HL-60 (cell line): ENCODE results near the gene BIRC3.

Experiments
- DNase-seq, 2 experiments: peaks; one replicate each; pipeline ENCODE4 v3.0.0-alpha.2; 2010 to 2020; ENCODE audit warnings: low read depth in 1 of 2, low spot score in 1 of 2
- H3K27ac ChIP-seq: fragments of 250-450 bp; sonication (Bioruptor Pico); replicated peaks from 2 replicates; pipeline ENCODE4 v1.5.1; 2020; ENCODE audit warnings: mild to moderate bottlenecking, moderate library complexity
- H3K27me3 ChIP-seq: fragments of 250-450 bp; sonication (Bioruptor Pico); 2 replicates; pipeline ENCODE4 v1.5.1; 2021; ENCODE audit warnings: mild to moderate bottlenecking, moderate library complexity; ENCODE audit not compliant: insufficient read depth, poor library complexity, severe bottlenecking
- H3K4me3 ChIP-seq: replicated peaks from 2 replicates; pipeline ENCODE4 v1.5.1; 2011; ENCODE audit warnings: mild to moderate bottlenecking, control low read depth, low read length; ENCODE audit not compliant: insufficient read depth
- GABPA ChIP-seq: IDR thresholded peaks from 2 replicates; pipeline ENCODE4 v1.6.1; 2012; ENCODE audit warnings: low read depth
- POLR2AphosphoS5 ChIP-seq: IDR thresholded peaks from 2 replicates; pipeline ENCODE4 v1.6.1; 2012; ENCODE audit warnings: low read depth
- SPI1 ChIP-seq: IDR thresholded peaks from 2 replicates; pipeline ENCODE4 v1.6.1; 2012; ENCODE audit warnings: low read depth, mild to moderate bottlenecking, borderline replicate concordance
- TF ChIP-seq, protein P1 (sequence below): IDR thresholded peaks from 2 replicates; pipeline ENCODE4 v1.6.1; 2012; ENCODE audit warnings: low read depth; ENCODE audit not compliant: insufficient replicate concordance
- TF ChIP-seq, protein P2 (sequence below): IDR thresholded peaks from one replicate; pipeline ENCODE4 v1.5.1; 2011; ENCODE audit warnings: low read length, control low read depth, inconsistent platforms; ENCODE audit not compliant: insufficient read depth

The BIRC3 gene

DNA sequence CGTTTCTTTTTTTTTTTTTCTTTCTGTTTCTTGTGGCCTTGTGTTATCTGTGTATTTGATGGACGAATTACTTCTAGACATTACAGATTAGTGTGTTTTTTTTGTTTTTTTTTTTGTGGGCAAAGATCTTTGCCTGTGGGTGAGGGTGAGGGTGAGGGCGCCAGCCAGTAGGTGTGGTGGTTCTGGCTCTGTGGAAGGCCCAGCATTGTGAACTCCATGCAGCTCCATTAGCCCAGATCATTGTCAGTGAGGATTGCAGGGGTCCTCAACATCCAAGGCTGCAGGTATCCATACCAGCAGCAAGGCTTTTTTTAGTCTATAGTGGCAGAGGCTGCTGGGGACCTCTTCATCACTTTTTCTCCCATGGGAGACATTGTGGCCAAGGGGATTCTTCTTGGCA, 43.4 kb downstream of the BIRC3 start:
- H3K4me3 ChIP-seq = no peak overlapping the region
- TF ChIP-seq, protein P1, sequence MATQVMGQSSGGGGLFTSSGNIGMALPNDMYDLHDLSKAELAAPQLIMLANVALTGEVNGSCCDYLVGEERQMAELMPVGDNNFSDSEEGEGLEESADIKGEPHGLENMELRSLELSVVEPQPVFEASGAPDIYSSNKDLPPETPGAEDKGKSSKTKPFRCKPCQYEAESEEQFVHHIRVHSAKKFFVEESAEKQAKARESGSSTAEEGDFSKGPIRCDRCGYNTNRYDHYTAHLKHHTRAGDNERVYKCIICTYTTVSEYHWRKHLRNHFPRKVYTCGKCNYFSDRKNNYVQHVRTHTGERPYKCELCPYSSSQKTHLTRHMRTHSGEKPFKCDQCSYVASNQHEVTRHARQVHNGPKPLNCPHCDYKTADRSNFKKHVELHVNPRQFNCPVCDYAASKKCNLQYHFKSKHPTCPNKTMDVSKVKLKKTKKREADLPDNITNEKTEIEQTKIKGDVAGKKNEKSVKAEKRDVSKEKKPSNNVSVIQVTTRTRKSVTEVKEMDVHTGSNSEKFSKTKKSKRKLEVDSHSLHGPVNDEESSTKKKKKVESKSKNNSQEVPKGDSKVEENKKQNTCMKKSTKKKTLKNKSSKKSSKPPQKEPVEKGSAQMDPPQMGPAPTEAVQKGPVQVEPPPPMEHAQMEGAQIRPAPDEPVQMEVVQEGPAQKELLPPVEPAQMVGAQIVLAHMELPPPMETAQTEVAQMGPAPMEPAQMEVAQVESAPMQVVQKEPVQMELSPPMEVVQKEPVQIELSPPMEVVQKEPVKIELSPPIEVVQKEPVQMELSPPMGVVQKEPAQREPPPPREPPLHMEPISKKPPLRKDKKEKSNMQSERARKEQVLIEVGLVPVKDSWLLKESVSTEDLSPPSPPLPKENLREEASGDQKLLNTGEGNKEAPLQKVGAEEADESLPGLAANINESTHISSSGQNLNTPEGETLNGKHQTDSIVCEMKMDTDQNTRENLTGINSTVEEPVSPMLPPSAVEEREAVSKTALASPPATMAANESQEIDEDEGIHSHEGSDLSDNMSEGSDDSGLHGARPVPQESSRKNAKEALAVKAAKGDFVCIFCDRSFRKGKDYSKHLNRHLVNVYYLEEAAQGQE = no peak
- TF ChIP-seq, protein P2, sequence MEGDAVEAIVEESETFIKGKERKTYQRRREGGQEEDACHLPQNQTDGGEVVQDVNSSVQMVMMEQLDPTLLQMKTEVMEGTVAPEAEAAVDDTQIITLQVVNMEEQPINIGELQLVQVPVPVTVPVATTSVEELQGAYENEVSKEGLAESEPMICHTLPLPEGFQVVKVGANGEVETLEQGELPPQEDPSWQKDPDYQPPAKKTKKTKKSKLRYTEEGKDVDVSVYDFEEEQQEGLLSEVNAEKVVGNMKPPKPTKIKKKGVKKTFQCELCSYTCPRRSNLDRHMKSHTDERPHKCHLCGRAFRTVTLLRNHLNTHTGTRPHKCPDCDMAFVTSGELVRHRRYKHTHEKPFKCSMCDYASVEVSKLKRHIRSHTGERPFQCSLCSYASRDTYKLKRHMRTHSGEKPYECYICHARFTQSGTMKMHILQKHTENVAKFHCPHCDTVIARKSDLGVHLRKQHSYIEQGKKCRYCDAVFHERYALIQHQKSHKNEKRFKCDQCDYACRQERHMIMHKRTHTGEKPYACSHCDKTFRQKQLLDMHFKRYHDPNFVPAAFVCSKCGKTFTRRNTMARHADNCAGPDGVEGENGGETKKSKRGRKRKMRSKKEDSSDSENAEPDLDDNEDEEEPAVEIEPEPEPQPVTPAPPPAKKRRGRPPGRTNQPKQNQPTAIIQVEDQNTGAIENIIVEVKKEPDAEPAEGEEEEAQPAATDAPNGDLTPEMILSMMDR = no peak
- TF ChIP-seq GABPA = no peak
- no peak for TF ChIP-seq SPI1
- no peak for TF ChIP-seq POLR2AphosphoS5
- no peak overlapping the region for H3K27ac ChIP-seq
- no peak for DNase-seq
- no peaks in the 10 kb centered on the region for H3K27me3 ChIP-seq

DNA sequence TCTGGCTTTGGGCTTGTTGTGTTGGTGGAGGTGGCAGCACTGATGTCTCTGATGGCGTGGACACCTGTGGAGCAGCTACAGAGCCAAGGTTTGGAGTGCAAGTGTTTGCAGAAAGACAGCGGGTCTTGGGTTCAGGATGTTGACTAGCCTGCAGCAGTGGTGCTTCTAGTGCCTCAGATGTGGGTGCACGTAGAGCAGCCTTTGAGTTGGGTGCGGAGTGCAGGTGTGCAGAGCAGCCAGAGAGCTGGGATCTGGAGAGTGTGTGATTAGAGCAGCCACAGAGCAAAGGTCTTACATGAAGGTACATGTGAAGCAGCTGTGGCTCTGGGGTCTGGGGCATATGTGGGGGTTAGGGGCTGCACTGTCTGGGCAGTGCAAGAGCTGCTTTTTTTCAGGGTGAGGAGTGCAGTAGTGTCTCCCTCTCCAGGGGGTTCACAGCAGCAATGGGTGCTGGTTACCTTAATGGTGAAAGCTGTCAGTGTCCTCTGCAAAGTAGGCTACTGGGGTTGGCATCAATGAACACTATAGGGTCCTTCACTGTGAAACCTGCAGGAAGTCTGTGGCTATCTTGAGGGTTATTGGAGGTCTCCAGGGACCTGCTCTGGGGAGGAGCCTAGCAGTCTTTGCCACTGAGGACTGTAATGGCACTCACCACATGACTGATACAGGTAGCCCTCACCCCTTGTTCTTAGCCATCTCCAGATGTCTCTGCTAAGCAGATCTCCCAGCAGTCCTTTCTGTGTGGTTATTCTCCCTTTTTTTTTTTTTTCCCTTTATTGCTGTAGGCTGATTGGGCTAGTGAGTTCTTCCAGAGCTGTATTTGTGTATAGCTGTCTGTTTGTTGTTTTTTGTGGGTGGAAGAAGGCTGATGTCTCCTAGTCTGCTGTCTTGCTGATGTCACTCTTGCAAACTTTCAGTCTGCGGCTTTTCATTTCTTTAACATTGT, 44.1 kb downstream of the BIRC3 start:
- DNase-seq = no peak
- Histone ChIP-seq H3K4me3 (no peak overlapping the region), H3K27ac (no peak overlapping the region), H3K27me3 (no peaks in the 10 kb centered on the region)
- TF ChIP-seq GABPA (no peak), POLR2AphosphoS5 (no peak), SPI1 (no peak)
- TF ChIP-seq, protein P2 = no peak
- TF ChIP-seq, protein P1 = no peak

DNA sequence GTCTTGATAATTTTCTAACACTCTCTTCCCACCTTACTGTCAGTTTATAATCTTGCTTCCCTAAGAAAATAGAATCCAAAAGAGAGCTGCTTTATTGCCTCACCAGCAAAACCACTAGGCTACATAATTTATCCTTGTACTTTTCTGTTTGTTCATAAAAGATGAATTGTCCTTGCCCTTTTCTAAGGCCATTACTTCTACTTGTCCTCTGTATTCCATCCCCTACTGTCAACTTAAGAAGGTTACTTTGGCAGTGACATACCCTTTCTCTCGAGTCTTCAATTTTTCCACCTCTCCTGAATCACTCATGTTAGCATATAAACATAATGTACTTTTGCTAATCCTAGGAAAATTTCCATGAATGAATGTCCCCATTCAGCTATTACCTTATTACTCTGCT, 47.7 kb downstream of the BIRC3 start:
- TF ChIP-seq SPI1 (no peak), POLR2AphosphoS5 (no peak), GABPA (no peak)
- TF ChIP-seq, protein P1 = no peak
- TF ChIP-seq, protein P2 = no peak
- H3K27me3 ChIP-seq = no peaks in the 10 kb centered on the region
- no peak for DNase-seq
- no peak overlapping the region for H3K4me3 ChIP-seq
- H3K27ac ChIP-seq = no peak overlapping the region
